ENCODE results near the gene LMAN2.

LMAN2 gene

GRCh38 chr5:177355868-177356168 lies 4.3 kb upstream of the LMAN2 start:
- Histone ChIP-seq H3K4me3 (ENCODE audit: low read depth, low read length) (no peak overlapping the region), H3K27ac (ENCODE audit: low read depth, low read length) (no peak overlapping the region), H3K9ac (ENCODE audit: low read depth, low read length) (no peak overlapping the region), H3K9me3 (ENCODE audit: control insufficient read depth, insufficient read depth, low read length) (no peaks in the 10 kb centered on the region), H3K4me1 (ENCODE audit: control insufficient read depth, insufficient read depth, low read length) (no peaks in the 10 kb centered on the region), H3K27me3 (ENCODE audit: control insufficient read depth, insufficient read depth, low read length) (no peaks in the 10 kb centered on the region), H3K36me3 (ENCODE audit: control insufficient read depth, insufficient read depth, low read length) (no peaks in the 10 kb centered on the region)

GRCh38 chr5:177355162-177355867 lies 3.8 kb upstream of the LMAN2 start:
- Histone ChIP-seq H3K4me1 (ENCODE audit: control insufficient read depth, insufficient read depth, low read length) (peaks cover 4% of the 10 kb centered on the region; the same call in 1 of the 2 replicates), H3K27me3 (ENCODE audit: control insufficient read depth, insufficient read depth, low read length) (no peaks in the 10 kb centered on the region), H3K4me3 (ENCODE audit: low read depth, low read length) (no peak overlapping the region), H3K9me3 (ENCODE audit: control insufficient read depth, insufficient read depth, low read length) (no peaks in the 10 kb centered on the region), H3K36me3 (ENCODE audit: control insufficient read depth, insufficient read depth, low read length) (no peaks in the 10 kb centered on the region), H3K9ac (ENCODE audit: low read depth, low read length) (no peak overlapping the region), H3K27ac (ENCODE audit: low read depth, low read length) (no peak overlapping the region)

DNA sequence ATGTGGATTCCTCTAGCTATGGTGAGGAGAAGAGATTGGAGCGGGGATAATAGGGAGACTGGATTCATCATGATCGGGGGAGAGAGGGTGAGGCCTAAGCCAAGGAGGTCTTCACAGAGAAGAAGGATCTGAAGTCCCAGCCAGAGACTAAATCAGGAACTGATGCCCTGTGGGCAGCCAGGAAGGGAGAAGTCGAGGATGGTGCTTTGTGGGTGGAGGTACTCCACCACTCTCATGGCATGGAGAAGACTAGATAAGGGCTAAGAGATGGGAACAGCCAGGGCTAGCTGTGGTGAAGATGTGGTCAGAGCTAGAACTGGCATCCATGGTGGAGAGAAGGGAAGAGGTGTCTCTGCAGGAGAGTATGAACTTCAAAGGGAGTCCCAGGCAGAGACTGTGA lies 3.2 kb upstream of the LMAN2 start:
- H3K9ac ChIP-seq (ENCODE audit: low read depth, low read length): no peak overlapping the region
- no peak overlapping the region for H3K4me3 ChIP-seq (ENCODE audit: low read depth, low read length)
- H3K36me3 ChIP-seq (ENCODE audit: control insufficient read depth, insufficient read depth, low read length): no peaks in the 10 kb centered on the region
- H3K27me3 ChIP-seq (ENCODE audit: control insufficient read depth, insufficient read depth, low read length): no peaks in the 10 kb centered on the region
- peaks cover 6% of the 10 kb centered on the region; the same call in 1 of the 2 replicates for H3K4me1 ChIP-seq (ENCODE audit: control insufficient read depth, insufficient read depth, low read length)
- H3K27ac ChIP-seq (ENCODE audit: low read depth, low read length): no peak overlapping the region
- no peaks in the 10 kb centered on the region for H3K9me3 ChIP-seq (ENCODE audit: control insufficient read depth, insufficient read depth, low read length)

- H3K36me3 ChIP-seq (ENCODE audit: control insufficient read depth, insufficient read depth, low read length): peaks cover 2% of the 10 kb centered on the region
- no peak overlapping the region for H3K9ac ChIP-seq (ENCODE audit: low read depth, low read length)
- H3K27me3 ChIP-seq (ENCODE audit: control insufficient read depth, insufficient read depth, low read length): no peaks in the 10 kb centered on the region
- no peak overlapping the region for H3K27ac ChIP-seq (ENCODE audit: low read depth, low read length)
- H3K4me1 ChIP-seq (ENCODE audit: control insufficient read depth, insufficient read depth, low read length): peaks cover 6% of the 10 kb centered on the region; the same call in 1 of the 2 replicates
- H3K4me3 ChIP-seq (ENCODE audit: low read depth, low read length): no peak overlapping the region
- no peaks in the 10 kb centered on the region for H3K9me3 ChIP-seq (ENCODE audit: control insufficient read depth, insufficient read depth, low read length)
Measured at GRCh38 chr5:177354256-177354655, 2.8 kb upstream of the LMAN2 start.

- Histone ChIP-seq H3K36me3 (ENCODE audit: control insufficient read depth, insufficient read depth, low read length) (peaks cover 8% of the 10 kb centered on the region), H3K4me3 (ENCODE audit: low read depth, low read length) (no peak overlapping the region), H3K27me3 (ENCODE audit: control insufficient read depth, insufficient read depth, low read length) (no peaks in the 10 kb centered on the region), H3K4me1 (ENCODE audit: control insufficient read depth, insufficient read depth, low read length) (peaks cover 6% of the 10 kb centered on the region; the same call in 1 of the 2 replicates), H3K9ac (ENCODE audit: low read depth, low read length) (no peak overlapping the region), H3K27ac (ENCODE audit: low read depth, low read length) (no peak overlapping the region), H3K9me3 (ENCODE audit: control insufficient read depth, insufficient read depth, low read length) (no peaks in the 10 kb centered on the region)
Measured at GRCh38 chr5:177353093-177353492, 1.6 kb upstream of the LMAN2 start.

DNA sequence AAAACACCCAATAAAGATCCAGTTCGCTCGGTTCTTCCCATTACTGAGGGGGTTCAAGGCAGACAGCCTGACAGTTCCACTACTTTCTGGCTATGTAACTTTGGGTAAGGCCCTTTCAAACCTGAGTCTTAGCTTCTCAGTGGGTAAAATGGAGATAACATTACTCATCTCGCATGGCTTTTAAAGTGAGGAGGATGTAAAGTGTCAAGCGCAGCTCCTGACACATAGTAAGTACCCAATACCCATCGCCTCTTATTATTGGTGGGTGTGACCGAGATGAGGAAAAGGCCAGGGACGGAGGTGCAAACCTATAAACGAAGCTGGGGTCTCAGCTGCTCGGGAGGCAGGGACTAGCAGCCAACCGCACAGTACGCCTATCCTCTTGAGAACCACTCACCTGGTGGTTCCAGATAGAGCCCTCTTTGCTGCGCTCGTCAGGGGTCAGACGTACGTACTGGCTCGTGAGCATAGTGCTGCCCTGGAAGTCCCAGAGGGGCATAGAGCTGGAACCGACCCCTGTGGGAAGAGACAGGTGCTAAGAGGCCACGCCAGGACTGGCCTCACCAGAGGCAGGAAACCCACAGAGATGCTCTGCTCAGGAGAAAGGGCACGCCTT lies 584 bp downstream of the LMAN2 start:
- Histone ChIP-seq H3K27ac (ENCODE audit: low read depth, low read length) (peak overlapping the region; percentile 99), H3K27me3 (ENCODE audit: control insufficient read depth, insufficient read depth, low read length) (no peaks in the 10 kb centered on the region), H3K9ac (ENCODE audit: low read depth, low read length) (peak overlapping the region; percentile 96), H3K4me1 (ENCODE audit: control insufficient read depth, insufficient read depth, low read length) (peaks cover 6% of the 10 kb centered on the region; the same call in 1 of the 2 replicates), H3K4me3 (ENCODE audit: low read depth, low read length) (peak overlapping the region; percentile 84), H3K36me3 (ENCODE audit: control insufficient read depth, insufficient read depth, low read length) (peaks cover 26% of the 10 kb centered on the region), H3K9me3 (ENCODE audit: control insufficient read depth, insufficient read depth, low read length) (no peaks in the 10 kb centered on the region)

DNA sequence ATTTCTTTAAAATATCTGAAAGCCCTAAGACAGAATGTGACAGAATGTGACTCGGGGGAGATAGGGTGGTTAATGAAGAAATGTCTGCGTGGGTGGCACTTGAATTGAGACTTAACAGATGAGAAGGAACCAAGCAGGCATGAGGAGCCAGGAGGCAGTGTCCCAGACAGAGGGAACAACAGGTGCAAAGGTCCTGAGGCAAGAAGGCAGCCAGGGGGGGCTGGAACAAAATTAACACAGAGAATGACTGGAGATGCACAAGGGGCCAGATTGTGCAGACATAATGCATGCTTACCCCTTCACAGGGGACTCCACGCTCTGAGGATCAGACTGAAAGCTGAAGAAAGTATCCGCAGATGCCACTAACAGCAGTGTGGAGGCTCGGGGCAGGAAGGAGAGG lies 1.7 kb downstream of the LMAN2 start:
- peaks cover 26% of the 10 kb centered on the region for H3K36me3 ChIP-seq (ENCODE audit: control insufficient read depth, insufficient read depth, low read length)
- peaks cover 6% of the 10 kb centered on the region; the same call in 1 of the 2 replicates for H3K4me1 ChIP-seq (ENCODE audit: control insufficient read depth, insufficient read depth, low read length)
- H3K4me3 ChIP-seq (ENCODE audit: low read depth, low read length): no peak overlapping the region; the same call in 1 of the 2 replicates
- H3K27ac ChIP-seq (ENCODE audit: low read depth, low read length): no peak overlapping the region
- H3K27me3 ChIP-seq (ENCODE audit: control insufficient read depth, insufficient read depth, low read length): no peaks in the 10 kb centered on the region
- H3K9ac ChIP-seq (ENCODE audit: low read depth, low read length): no peak overlapping the region
- no peaks in the 10 kb centered on the region for H3K9me3 ChIP-seq (ENCODE audit: control insufficient read depth, insufficient read depth, low read length)

GRCh38 chr5:177349362-177349647 lies 2.2 kb downstream of the LMAN2 start:
- Histone ChIP-seq H3K4me3 (ENCODE audit: low read depth, low read length) (no peak overlapping the region), H3K27me3 (ENCODE audit: control insufficient read depth, insufficient read depth, low read length) (no peaks in the 10 kb centered on the region), H3K9ac (ENCODE audit: low read depth, low read length) (no peak overlapping the region), H3K9me3 (ENCODE audit: control insufficient read depth, insufficient read depth, low read length) (no peaks in the 10 kb centered on the region), H3K4me1 (ENCODE audit: control insufficient read depth, insufficient read depth, low read length) (peaks cover 6% of the 10 kb centered on the region; the same call in 1 of the 2 replicates), H3K27ac (ENCODE audit: low read depth, low read length) (no peak overlapping the region), H3K36me3 (ENCODE audit: control insufficient read depth, insufficient read depth, low read length) (peaks cover 26% of the 10 kb centered on the region)

DNA sequence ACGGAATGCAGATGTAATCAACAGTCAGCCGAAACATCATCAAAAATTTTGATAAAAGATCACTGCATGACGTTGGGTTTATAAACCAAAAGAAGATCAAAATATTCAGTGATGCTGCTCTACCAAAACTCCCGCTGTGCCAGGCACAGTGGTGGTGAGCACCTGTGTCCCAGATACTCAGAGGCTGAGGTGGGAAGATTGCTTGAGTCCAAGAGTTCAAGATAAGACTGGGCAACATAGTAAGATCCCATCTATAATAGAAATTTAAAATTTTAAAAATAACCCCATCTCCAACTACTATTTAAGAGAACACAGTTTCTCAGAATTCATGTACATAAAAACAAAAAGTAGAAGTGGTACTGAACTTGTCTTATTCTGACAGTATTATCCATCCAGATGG lies 3.8 kb downstream of the LMAN2 start:
- Histone ChIP-seq H3K4me1 (ENCODE audit: control insufficient read depth, insufficient read depth, low read length) (peaks cover 6% of the 10 kb centered on the region; the same call in 1 of the 2 replicates), H3K36me3 (ENCODE audit: control insufficient read depth, insufficient read depth, low read length) (peaks cover 31% of the 10 kb centered on the region), H3K27ac (ENCODE audit: low read depth, low read length) (no peak overlapping the region), H3K4me3 (ENCODE audit: low read depth, low read length) (no peak overlapping the region), H3K9me3 (ENCODE audit: control insufficient read depth, insufficient read depth, low read length) (no peaks in the 10 kb centered on the region), H3K9ac (ENCODE audit: low read depth, low read length) (no peak overlapping the region), H3K27me3 (ENCODE audit: control insufficient read depth, insufficient read depth, low read length) (no peaks in the 10 kb centered on the region)

GRCh38 chr5:177346820-177347219 lies 4.6 kb downstream of the LMAN2 start:
- Histone ChIP-seq H3K9me3 (ENCODE audit: control insufficient read depth, insufficient read depth, low read length) (no peaks in the 10 kb centered on the region), H3K27ac (ENCODE audit: low read depth, low read length) (no peak overlapping the region), H3K27me3 (ENCODE audit: control insufficient read depth, insufficient read depth, low read length) (no peaks in the 10 kb centered on the region), H3K4me1 (ENCODE audit: control insufficient read depth, insufficient read depth, low read length) (peaks cover 6% of the 10 kb centered on the region; the same call in 1 of the 2 replicates), H3K4me3 (ENCODE audit: low read depth, low read length) (no peak overlapping the region), H3K9ac (ENCODE audit: low read depth, low read length) (no peak overlapping the region), H3K36me3 (ENCODE audit: control insufficient read depth, insufficient read depth, low read length) (peaks cover 33% of the 10 kb centered on the region)

GRCh38 chr5:177344891-177345290 lies 6.6 kb downstream of the LMAN2 start:
- Histone ChIP-seq H3K4me1 (ENCODE audit: control insufficient read depth, insufficient read depth, low read length) (no peaks in the 10 kb centered on the region), H3K4me3 (ENCODE audit: low read depth, low read length) (no peak overlapping the region), H3K36me3 (ENCODE audit: control insufficient read depth, insufficient read depth, low read length) (peaks cover 40% of the 10 kb centered on the region), H3K9ac (ENCODE audit: low read depth, low read length) (no peak overlapping the region), H3K9me3 (ENCODE audit: control insufficient read depth, insufficient read depth, low read length) (no peaks in the 10 kb centered on the region), H3K27me3 (ENCODE audit: control insufficient read depth, insufficient read depth, low read length) (no peaks in the 10 kb centered on the region), H3K27ac (ENCODE audit: low read depth, low read length) (no peak overlapping the region)

Data from HUES48 (cell line).